BE2C (cell line): ENCODE data around the gene LGI1.

Experiments
- DNase-seq: peaks from one replicate; pipeline ENCODE4 v3.0.0-alpha.2; 2020
- H3K27me3 ChIP-seq: fragments of 250-450 bp; sonication (Bioruptor Pico); 2 replicates; pipeline ENCODE4 v1.5.1; 2020; ENCODE audit warnings: mild to moderate bottlenecking
- H3K36me3 ChIP-seq: fragments of 250-450 bp; sonication (Bioruptor Pico); 2 replicates; pipeline ENCODE4 v1.5.1; 2020; ENCODE audit warnings: mild to moderate bottlenecking
- H3K4me1 ChIP-seq: fragments of 250-450 bp; sonication (Bioruptor Pico); 2 replicates; pipeline ENCODE4 v1.5.1; 2020
- H3K4me3 ChIP-seq: 2 replicates; pipeline ENCODE4 v1.5.1; 2011; ENCODE audit warnings: low read depth, low read length
- H3K9me3 ChIP-seq: fragments of 250-450 bp; sonication (Bioruptor Pico); 2 replicates; pipeline ENCODE4 v1.5.1; 2020
- TF ChIP-seq, protein P1 (sequence below): IDR thresholded peaks from 2 replicates; pipeline ENCODE4 v1.5.1; 2012; ENCODE audit warnings: mild to moderate bottlenecking, low read depth, low read length

LGI1 gene

DNA sequence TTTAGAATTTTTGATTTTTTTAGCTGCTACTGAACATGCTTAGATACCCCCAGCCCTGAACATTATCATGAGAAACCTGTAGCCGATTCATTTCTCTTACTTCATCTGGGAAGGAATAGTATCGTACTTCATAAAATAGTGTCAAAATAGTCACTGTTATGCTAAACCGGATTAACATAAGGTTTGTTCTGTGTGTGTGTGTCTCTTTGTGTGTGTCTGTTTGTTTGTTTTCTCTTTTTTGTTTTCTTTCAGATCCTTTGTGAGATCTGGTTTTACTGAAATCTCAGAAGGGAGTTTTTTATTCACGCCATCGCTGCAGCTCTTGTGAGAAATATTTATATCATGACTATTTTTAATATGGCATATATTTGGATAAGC lies 761 bp downstream of the LGI1 start:
- Histone ChIP-seq H3K4me1 (peaks cover 7% of the 10 kb centered on the region), H3K27me3 (no peaks in the 10 kb centered on the region), H3K36me3 (no peaks in the 10 kb centered on the region), H3K9me3 (no peaks in the 10 kb centered on the region), H3K4me3 (no peak overlapping the region; the same call in 1 of the 2 replicates)
- no peak for DNase-seq
- TF ChIP-seq, protein P1, sequence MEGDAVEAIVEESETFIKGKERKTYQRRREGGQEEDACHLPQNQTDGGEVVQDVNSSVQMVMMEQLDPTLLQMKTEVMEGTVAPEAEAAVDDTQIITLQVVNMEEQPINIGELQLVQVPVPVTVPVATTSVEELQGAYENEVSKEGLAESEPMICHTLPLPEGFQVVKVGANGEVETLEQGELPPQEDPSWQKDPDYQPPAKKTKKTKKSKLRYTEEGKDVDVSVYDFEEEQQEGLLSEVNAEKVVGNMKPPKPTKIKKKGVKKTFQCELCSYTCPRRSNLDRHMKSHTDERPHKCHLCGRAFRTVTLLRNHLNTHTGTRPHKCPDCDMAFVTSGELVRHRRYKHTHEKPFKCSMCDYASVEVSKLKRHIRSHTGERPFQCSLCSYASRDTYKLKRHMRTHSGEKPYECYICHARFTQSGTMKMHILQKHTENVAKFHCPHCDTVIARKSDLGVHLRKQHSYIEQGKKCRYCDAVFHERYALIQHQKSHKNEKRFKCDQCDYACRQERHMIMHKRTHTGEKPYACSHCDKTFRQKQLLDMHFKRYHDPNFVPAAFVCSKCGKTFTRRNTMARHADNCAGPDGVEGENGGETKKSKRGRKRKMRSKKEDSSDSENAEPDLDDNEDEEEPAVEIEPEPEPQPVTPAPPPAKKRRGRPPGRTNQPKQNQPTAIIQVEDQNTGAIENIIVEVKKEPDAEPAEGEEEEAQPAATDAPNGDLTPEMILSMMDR = no peak

DNA sequence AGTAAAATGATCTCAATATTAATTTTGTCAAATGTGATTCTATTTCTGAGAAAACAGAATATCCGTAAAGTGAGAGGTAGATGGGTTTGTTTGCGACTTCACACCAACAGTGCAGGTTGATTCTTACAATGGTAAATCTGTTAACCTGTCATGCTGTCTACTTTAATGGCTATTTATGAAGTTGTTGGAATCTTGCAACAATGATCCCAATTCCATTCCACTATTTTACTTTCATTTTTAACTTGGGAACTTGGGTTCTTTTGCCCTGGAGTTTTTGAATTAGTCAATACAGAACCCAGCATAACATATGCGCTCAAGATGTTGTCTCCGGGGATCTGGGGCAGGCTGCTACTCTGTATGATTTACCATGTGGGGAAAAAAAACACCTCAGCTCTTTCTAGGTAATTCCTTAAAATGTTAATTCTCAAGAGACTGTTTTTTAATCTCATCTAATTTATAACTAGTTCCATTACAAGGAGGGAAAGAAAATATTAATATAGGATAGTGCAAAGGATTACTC lies 1.2 kb downstream of the LGI1 start:
- no peak for DNase-seq
- no peaks in the 10 kb centered on the region for H3K27me3 ChIP-seq

DNA sequence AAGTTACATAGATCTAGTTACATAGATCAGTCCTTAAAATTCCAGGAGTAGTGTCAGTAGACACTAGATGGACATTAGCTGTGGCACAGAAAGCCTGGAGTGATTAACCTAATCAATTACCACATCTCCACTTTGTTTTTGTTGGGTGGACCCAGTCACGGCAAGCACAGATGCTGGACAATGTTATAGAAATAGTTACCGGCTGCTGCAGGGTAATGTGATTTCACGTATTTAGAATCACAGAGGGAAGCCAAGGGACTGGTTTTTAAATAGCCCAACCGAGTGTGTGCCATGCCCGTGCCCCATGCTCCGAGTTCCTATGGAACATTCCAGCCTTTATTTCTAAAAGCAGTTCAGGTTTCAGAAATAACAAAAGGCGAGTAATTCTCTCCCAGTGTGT lies 2.8 kb downstream of the LGI1 start:
- Histone ChIP-seq H3K27me3 (no peaks in the 10 kb centered on the region), H3K4me3 (no peak overlapping the region), H3K9me3 (no peaks in the 10 kb centered on the region), H3K4me1 (peaks cover 7% of the 10 kb centered on the region), H3K36me3 (no peaks in the 10 kb centered on the region)
- TF ChIP-seq, protein P1 = no peak
- DNase-seq = no peak

More for the DNA sequence above, 1.2 kb downstream of the LGI1 start:
- Histone ChIP-seq H3K36me3 (no peaks in the 10 kb centered on the region), H3K4me1 (peaks cover 7% of the 10 kb centered on the region), H3K4me3 (no peak overlapping the region), H3K9me3 (no peaks in the 10 kb centered on the region)
- TF ChIP-seq, protein P1 = no peak

DNA sequence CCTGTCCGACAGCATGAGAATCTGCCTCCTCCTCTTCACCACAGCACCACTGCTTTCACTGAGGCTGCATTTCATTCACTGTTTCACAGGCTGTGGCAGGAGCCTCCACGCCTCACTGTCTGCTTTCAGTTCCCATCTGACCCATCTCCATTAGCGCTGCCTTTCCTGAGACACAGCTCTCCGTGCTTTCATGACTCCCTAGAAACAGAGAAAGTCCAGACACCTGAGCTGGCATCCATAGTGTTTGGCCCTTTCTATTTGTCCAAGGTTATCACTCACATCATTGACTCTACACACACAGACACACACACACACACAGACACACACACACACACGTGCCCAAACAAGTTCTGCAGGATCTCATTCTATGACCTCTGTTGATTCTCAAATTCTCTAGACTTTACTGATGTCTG lies 5.2 kb downstream of the LGI1 start:
- Histone ChIP-seq H3K4me1 (peaks cover under 1% of the 10 kb centered on the region; the same call in 1 of the 2 replicates), H3K36me3 (no peaks in the 10 kb centered on the region), H3K27me3 (no peaks in the 10 kb centered on the region), H3K4me3 (no peak overlapping the region), H3K9me3 (no peaks in the 10 kb centered on the region)
- TF ChIP-seq, protein P1 = no peak
- DNase-seq = no peak

DNA sequence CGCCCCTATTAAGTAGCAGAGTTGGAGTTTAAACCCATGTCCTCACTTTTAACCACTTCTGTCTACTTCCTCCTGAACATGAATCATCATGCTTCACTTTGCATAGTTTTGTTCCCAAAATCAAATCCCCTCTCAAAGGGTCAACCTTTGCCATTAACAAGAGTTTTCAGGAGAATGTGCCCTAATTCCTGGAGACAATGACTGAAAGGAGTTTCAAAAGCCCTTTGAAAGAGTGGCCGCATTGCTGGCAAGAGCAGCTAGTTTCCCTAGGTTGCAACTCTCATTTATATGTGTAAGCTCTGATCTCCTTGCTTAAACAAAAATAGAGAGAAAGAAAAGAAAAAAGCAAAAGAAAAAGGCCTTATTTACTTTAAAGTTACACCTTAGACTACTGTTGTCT lies 9.2 kb downstream of the LGI1 start:
- H3K36me3 ChIP-seq = no peaks in the 10 kb centered on the region
- no peaks in the 10 kb centered on the region for H3K9me3 ChIP-seq
- TF ChIP-seq, protein P1 = no peak
- DNase-seq = no peak
- no peaks in the 10 kb centered on the region for H3K27me3 ChIP-seq
- no peak overlapping the region for H3K4me3 ChIP-seq
- H3K4me1 ChIP-seq = no peaks in the 10 kb centered on the region

DNA sequence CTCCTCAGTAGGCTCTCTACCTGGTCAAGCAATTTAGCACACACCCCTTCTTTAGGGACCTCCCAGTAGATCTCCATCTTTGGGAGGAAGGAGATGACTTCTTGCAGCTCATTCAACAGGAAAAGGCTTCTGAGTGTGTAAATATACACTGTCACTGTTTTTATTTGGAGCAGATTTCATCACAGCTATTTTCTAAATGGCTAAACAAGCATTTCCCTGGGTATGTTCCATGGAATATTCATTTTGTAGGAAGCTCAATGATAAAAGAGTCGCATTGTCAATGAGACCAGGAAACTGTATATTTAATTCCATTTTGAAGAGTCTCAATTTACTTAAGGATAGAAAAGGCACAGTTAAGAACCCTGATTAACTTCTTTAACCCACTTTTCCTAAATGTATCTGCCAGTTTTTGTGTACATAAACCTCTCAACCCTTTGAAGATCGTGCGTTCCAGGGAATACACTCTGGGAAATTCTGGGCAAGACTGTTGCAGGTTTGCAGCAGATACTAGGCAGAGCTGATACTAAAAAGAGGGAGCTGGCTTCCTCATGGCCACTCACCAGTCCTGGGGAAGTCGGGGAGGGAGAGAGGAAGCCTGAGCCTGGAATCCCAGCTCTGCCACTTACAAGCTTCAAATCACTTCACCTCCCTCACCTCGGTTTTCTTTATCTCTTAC lies 10.1 kb downstream of the LGI1 start:
- no peak for DNase-seq
- no peak overlapping the region for H3K4me3 ChIP-seq
- H3K4me1 ChIP-seq = no peaks in the 10 kb centered on the region
- TF ChIP-seq, protein P1 = no peak
- no peaks in the 10 kb centered on the region for H3K36me3 ChIP-seq
- H3K27me3 ChIP-seq = no peaks in the 10 kb centered on the region
- no peaks in the 10 kb centered on the region for H3K9me3 ChIP-seq
